ENCODE measurements around the gene RBM20.

- TF ChIP-seq RARB (CRISPR knock-in tag; IDR thresholded peaks at IDR 0.05), result no peak
- no peak for TF ChIP-seq ARNTL (CRISPR knock-in tag; IDR thresholded peaks at IDR 0.05; ENCODE audit: borderline replicate concordance, low read depth)
- TF ChIP-seq PATZ1 (CRISPR knock-in tag; IDR thresholded peaks at IDR 0.05; ENCODE audit: borderline replicate concordance), result no peak
- no peak for TF ChIP-seq ESRRG (CRISPR knock-in tag; IDR thresholded peaks at IDR 0.05)
- TF ChIP-seq POU6F1 (CRISPR knock-in tag; IDR thresholded peaks at IDR 0.05; ENCODE audit: borderline replicate concordance, low read depth), result no peak
- no peak for TF ChIP-seq ZFP3 (CRISPR knock-in tag; IDR thresholded peaks at IDR 0.05)
- TF ChIP-seq CSDC2 (CRISPR knock-in tag; IDR thresholded peaks at IDR 0.05), result no peak
- no peak for TF ChIP-seq ZC3H10 (CRISPR knock-in tag; IDR thresholded peaks at IDR 0.05)
- TF ChIP-seq ZNF70 (CRISPR knock-in tag; IDR thresholded peaks at IDR 0.05), result no peak
- TF ChIP-seq TOX (CRISPR knock-in tag; IDR thresholded peaks at IDR 0.05; ENCODE audit: borderline replicate concordance), result no peak
- no peak for TF ChIP-seq OSR1 (CRISPR knock-in tag; IDR thresholded peaks at IDR 0.05)
- TF ChIP-seq GLIS3 (CRISPR knock-in tag; IDR thresholded peaks at IDR 0.05), result no peak
Measured at GRCh38 chr10:110808123-110808522, 164.0 kb downstream of the RBM20 start.

Measured in SK-N-SH treated with all-trans-retinoic acid at 6 μM for 48 hours (cell line).